GM23338 (cell line): ENCODE measurements around the gene RPS2. TPM values are rescaled to one million over a fixed set of nuclear protein-coding genes. Genes with fewer than 3 reads are reported as not detected.

Experiments
- CREB1 ChIP-seq: fragments of 250-450 bp; sonication (Bioruptor Pico); IDR thresholded peaks from 2 replicates; pipeline ENCODE4 v1.5.0; 2020; ENCODE audit warnings: low read depth, mild to moderate bottlenecking, moderate library complexity
- EZH2 ChIP-seq: fragments of 200-600 bp; sonication (generic); IDR thresholded peaks from one replicate; pipeline ENCODE4 v1.8.0; 2017; ENCODE audit warnings: antibody characterized with exemption, mild to moderate bottlenecking, low read depth; ENCODE audit not compliant: unreplicated experiment
- EZH2phosphoT487 ChIP-seq: fragments of 200-600 bp; sonication (generic); IDR thresholded peaks from one replicate; pipeline ENCODE4 v1.8.1; 2018; ENCODE audit warnings: antibody characterized with exemption; ENCODE audit not compliant: unreplicated experiment
- NANOG ChIP-seq: IDR thresholded peaks from 2 replicates; pipeline ENCODE4 v1.6.1; 2016; ENCODE audit warnings: antibody characterized with exemption, borderline replicate concordance
- POLR2AphosphoS5 ChIP-seq: IDR thresholded peaks from 2 replicates; pipeline ENCODE4 v1.6.1; 2016; ENCODE audit warnings: antibody characterized with exemption, low read depth
- STAT1 ChIP-seq: IDR thresholded peaks from one replicate; pipeline ENCODE4 v1.6.1; 2016; ENCODE audit warnings: antibody characterized with exemption; ENCODE audit not compliant: unreplicated experiment
- ZNF331 ChIP-seq: fragments of 250-450 bp; sonication (Bioruptor Pico); IDR thresholded peaks from 2 replicates; pipeline ENCODE4 v1.5.0; 2020; ENCODE audit warnings: low read depth, mild to moderate bottlenecking, moderate library complexity
- ZNF462 ChIP-seq: fragments of 250-450 bp; sonication (Bioruptor Pico); IDR thresholded peaks from 2 replicates; pipeline ENCODE4 v1.5.0; 2020; ENCODE audit warnings: mild to moderate bottlenecking, moderate library complexity
- polyA plus RNA-seq: library from polyadenylated mRNA; unstranded; fragments of >200 nt; fragmentation: Nextera tagmentation; extraction: Ambion mirVana; gene quantifications from 2 replicates; pipeline ENCODE4 v1.2.1, GENCODE V29; 2016
- total RNA-seq: library from RNA; depleted of rRNA; stranded (reverse); fragments of >200 nt; shearing (Covaris generic); gene quantifications from 2 replicates; pipeline ENCODE4 v1.2.3, GENCODE V29; 2014
- TF ChIP-seq, protein P1 (sequence below): IDR thresholded peaks from one replicate; pipeline ENCODE4 v1.6.1; 2018; ENCODE audit warnings: antibody characterized with exemption; ENCODE audit not compliant: unreplicated experiment
- TF ChIP-seq, protein P2 (sequence below), 2 experiments: fragments of 200-600 bp in 1 of 2; sonication (generic) in 1 of 2; conservative IDR thresholded peaks; 2 replicates each; pipeline versions ENCODE4 v1.5.1 to v1.6.1; 2016 to 2017; ENCODE audit warnings: antibody characterized with exemption in 2 of 2, low read depth in 2 of 2, mild to moderate bottlenecking in 2 of 2, moderate library complexity in 1 of 2

RPS2 gene
- total and polyA plus RNA-seq, 2 experiments from 2014 or later: 3,786 to 3,992 TPM

DNA sequence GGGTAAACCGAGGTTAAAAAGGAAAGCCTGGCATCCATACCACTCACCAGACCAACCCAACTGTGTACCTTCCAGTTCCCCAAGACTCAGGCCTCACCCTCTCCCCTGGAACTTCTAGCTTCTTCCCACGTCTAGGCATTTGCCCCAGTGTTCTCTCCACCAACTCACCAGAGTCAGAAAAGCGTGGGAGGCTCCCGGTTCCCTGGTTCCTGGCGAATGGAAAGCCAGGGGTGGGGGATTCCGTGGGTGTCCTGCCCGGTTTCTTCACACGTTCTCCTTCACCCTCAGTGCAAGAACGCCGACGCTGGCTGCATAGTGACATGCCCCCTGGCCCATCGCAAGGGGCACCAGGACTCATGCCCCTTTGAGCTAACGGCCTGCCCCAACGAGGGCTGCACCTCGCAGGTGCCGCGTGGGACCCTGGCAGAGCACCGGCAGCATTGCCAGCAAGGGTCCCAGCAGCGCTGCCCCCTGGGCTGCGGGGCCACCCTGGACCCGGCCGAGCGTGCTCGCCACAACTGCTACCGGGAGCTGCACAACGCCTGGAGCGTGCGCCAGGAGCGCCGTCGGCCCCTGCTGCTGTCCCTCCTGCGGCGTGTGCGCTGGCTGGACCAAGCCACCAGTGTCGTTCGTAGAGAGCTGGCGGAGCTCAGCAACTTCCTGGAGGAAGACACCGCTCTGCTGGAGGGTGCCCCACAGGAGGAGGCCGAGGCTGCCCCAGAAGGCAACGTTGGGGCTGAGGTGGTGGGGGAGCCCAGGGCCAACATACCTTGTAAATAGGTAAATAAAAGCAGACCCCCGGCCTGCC is 3.7 kb upstream of the RPS2 start (continued):
- no peak for TF ChIP-seq ZNF462 (CRISPR knock-in tag)
- TF ChIP-seq, protein P1, sequence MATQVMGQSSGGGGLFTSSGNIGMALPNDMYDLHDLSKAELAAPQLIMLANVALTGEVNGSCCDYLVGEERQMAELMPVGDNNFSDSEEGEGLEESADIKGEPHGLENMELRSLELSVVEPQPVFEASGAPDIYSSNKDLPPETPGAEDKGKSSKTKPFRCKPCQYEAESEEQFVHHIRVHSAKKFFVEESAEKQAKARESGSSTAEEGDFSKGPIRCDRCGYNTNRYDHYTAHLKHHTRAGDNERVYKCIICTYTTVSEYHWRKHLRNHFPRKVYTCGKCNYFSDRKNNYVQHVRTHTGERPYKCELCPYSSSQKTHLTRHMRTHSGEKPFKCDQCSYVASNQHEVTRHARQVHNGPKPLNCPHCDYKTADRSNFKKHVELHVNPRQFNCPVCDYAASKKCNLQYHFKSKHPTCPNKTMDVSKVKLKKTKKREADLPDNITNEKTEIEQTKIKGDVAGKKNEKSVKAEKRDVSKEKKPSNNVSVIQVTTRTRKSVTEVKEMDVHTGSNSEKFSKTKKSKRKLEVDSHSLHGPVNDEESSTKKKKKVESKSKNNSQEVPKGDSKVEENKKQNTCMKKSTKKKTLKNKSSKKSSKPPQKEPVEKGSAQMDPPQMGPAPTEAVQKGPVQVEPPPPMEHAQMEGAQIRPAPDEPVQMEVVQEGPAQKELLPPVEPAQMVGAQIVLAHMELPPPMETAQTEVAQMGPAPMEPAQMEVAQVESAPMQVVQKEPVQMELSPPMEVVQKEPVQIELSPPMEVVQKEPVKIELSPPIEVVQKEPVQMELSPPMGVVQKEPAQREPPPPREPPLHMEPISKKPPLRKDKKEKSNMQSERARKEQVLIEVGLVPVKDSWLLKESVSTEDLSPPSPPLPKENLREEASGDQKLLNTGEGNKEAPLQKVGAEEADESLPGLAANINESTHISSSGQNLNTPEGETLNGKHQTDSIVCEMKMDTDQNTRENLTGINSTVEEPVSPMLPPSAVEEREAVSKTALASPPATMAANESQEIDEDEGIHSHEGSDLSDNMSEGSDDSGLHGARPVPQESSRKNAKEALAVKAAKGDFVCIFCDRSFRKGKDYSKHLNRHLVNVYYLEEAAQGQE: no peak
- no peak for TF ChIP-seq EZH2
- TF ChIP-seq ZNF331 (CRISPR knock-in tag): no peak
- no peak for TF ChIP-seq POLR2AphosphoS5
- no peak for TF ChIP-seq NANOG
- TF ChIP-seq EZH2phosphoT487: no peak
- TF ChIP-seq CREB1 (CRISPR knock-in tag): no peak
- TF ChIP-seq STAT1: no peak
- TF ChIP-seq, protein P2, sequence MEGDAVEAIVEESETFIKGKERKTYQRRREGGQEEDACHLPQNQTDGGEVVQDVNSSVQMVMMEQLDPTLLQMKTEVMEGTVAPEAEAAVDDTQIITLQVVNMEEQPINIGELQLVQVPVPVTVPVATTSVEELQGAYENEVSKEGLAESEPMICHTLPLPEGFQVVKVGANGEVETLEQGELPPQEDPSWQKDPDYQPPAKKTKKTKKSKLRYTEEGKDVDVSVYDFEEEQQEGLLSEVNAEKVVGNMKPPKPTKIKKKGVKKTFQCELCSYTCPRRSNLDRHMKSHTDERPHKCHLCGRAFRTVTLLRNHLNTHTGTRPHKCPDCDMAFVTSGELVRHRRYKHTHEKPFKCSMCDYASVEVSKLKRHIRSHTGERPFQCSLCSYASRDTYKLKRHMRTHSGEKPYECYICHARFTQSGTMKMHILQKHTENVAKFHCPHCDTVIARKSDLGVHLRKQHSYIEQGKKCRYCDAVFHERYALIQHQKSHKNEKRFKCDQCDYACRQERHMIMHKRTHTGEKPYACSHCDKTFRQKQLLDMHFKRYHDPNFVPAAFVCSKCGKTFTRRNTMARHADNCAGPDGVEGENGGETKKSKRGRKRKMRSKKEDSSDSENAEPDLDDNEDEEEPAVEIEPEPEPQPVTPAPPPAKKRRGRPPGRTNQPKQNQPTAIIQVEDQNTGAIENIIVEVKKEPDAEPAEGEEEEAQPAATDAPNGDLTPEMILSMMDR (conservative IDR thresholded peaks at IDR 0.05; ENCODE audit: low read depth in 2 of 2): no peak
